ENCODE results near the gene SLC4A4.

DNA sequence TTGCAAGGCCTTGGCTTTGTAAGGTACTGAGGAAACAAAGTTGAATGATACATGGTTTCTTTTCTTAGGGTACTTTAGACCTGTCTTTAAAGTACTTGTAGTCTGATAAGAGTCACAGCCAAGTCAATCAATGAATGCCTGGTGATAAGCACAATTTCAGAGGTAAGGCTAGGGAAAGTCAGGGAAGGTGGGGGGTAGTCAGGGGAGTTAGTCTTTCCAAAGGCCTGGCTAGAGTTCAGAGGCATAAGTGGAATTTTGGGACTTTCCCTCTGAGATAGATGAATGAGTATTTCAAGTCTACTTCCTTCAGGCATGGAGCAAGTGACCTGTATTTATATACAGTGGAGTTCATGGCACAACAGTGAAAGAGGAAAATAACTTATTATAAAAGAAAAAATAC is 78.3 kb downstream of the SLC4A4 start:
- TF ChIP-seq, protein P1, sequence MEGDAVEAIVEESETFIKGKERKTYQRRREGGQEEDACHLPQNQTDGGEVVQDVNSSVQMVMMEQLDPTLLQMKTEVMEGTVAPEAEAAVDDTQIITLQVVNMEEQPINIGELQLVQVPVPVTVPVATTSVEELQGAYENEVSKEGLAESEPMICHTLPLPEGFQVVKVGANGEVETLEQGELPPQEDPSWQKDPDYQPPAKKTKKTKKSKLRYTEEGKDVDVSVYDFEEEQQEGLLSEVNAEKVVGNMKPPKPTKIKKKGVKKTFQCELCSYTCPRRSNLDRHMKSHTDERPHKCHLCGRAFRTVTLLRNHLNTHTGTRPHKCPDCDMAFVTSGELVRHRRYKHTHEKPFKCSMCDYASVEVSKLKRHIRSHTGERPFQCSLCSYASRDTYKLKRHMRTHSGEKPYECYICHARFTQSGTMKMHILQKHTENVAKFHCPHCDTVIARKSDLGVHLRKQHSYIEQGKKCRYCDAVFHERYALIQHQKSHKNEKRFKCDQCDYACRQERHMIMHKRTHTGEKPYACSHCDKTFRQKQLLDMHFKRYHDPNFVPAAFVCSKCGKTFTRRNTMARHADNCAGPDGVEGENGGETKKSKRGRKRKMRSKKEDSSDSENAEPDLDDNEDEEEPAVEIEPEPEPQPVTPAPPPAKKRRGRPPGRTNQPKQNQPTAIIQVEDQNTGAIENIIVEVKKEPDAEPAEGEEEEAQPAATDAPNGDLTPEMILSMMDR (IDR thresholded peaks at IDR 0.05), result no peak
- no peak for TF ChIP-seq ZFX (IDR thresholded peaks at IDR 0.05; ENCODE audit: borderline replicate concordance)

Data from 22Rv1 (cell line).